Subcutaneous abdominal adipose tissue (tissue), 5 donors: ENCODE data around the gene ITCH.
"Not testable (repeated sequence)": the region's sequence is repeated elsewhere in the genome, so short reads cannot be mapped to it uniquely, and the experiment has no call there.

ENCODE experiments used
- H3K27ac ChIP-seq: one replicate; pipeline ENCODE4 v1.7.0; 2013; ENCODE audit warnings: low read depth, mild to moderate bottlenecking, inconsistent platforms, low read length, moderate library complexity
- H3K27me3 ChIP-seq, 5 donors: one replicate each; pipeline ENCODE4 v1.7.0; 2013; ENCODE audit warnings: low read length in 5 of 5, inconsistent platforms in 1 of 5; ENCODE audit not compliant: control insufficient read depth in 5 of 5, insufficient read depth in 4 of 5
- H3K36me3 ChIP-seq, 5 donors: one replicate each; pipeline ENCODE4 v1.7.0; 2013; ENCODE audit warnings: low read length in 5 of 5; ENCODE audit not compliant: control insufficient read depth in 5 of 5, insufficient read depth in 5 of 5
- H3K4me1 ChIP-seq, 5 donors: one replicate each; pipeline ENCODE4 v1.7.0; 2013; ENCODE audit warnings: low read length in 5 of 5, mild to moderate bottlenecking in 3 of 5, moderate library complexity in 1 of 5; ENCODE audit not compliant: control insufficient read depth in 5 of 5, insufficient read depth in 5 of 5
- H3K4me3 ChIP-seq, 5 donors: one replicate each; pipeline ENCODE4 v1.7.0; 2013; ENCODE audit warnings: low read length in 5 of 5, low read depth in 1 of 5
- H3K9ac ChIP-seq, 5 donors: one replicate each; pipeline ENCODE4 v1.7.0; 2013; ENCODE audit warnings: low read length in 5 of 5, mild to moderate bottlenecking in 4 of 5, moderate library complexity in 3 of 5
- H3K9me3 ChIP-seq, 5 donors: one replicate each; pipeline ENCODE4 v1.7.0; 2013; ENCODE audit warnings: low read length in 5 of 5; ENCODE audit not compliant: control insufficient read depth in 5 of 5
- donor health status: healthy.
- donor health status: healthy.
- donor health status: healthy.
- donor health status: healthy.
- donor health status: healthy.

Gene ITCH

DNA sequence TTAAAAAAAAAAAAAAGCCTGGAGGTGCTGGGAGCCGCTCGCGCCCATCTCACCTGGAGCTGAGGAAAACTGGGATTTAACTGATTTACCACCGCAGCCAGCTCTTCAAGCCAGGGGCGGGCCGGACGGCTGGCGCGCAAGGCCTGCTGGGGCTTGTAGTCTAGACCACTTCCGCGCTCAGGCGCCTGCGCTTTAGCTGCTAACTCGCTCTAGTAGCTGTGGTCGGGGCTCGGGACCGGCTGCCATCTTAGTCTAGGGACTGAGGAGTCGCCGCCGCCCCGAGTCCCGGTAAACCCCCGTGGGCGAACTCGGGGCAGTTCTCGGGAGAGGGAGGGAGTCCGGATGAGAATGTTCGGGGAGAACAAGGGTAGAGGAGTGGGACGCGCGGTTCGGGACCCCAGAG, at the start of gene ITCH:
Gene ITCH (plus strand): TSS at position 212 of the 403 bp plus-strand sequence. CDS start 30,539 bp downstream, outside the sequence.
- H3K27ac ChIP-seq: peak within 1 kb of the TSS; percentile 92
- H3K4me3 ChIP-seq: peak within 1 kb of the TSS; percentile 78 to 92 (median 85)
- H3K9me3 ChIP-seq: no peaks in the 10 kb centered on the region
- peak within 1 kb of the TSS; percentile 57 to 96 (median 91) for H3K9ac ChIP-seq
- no peaks in the 10 kb centered on the region for H3K27me3 ChIP-seq
- H3K36me3 ChIP-seq: no peaks in the 10 kb centered on the region
- H3K4me1 ChIP-seq: peaks cover 0 to 42% (median 38%) of the 10 kb centered on the region in 5 donors

GRCh38 chr20:34315236-34315635, 47.8 kb upstream of the ITCH start:
- Histone ChIP-seq H3K27ac (no peak overlapping the region), H3K4me3 (no peak overlapping the region), H3K27me3 (peaks cover 5 to 16% (median 9%) of the 10 kb centered on the region in 5 donors), H3K36me3 (no peaks in the 10 kb centered on the region), H3K9me3 (no peaks in the 10 kb centered on the region), H3K9ac (no peak overlapping the region), H3K4me1 (peaks cover 0 to 17% (median 15%) of the 10 kb centered on the region in 5 donors)

DNA sequence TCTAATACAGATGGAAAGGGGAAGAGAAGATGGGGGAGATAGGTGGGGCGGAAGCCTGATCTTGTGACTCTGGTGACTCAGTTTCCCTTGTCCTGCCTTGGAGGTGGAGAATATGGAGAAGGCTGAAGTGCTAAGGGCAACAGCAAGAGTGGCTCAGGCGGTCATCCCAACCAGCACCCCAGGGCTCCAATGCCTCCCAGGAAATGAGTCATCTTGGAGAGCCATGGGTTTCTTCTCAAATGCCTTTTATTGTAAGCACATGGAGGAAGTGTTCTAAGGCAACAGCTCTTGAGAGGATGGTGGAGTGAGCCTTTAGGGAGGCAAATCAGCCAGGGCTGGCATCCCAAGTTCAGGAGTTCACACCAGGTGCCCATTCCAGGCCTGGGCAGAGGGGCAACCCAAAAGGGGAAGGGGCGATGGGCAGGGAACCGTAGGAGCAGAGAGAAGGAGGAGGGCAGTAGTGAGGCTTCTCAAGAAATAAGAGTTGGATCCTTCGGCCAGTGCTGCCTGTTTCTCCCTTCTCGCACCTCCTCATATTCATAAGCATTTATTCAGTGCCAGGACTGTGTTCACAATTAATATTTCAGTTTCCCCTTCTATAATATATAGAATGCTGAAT, 46.8 kb upstream of the ITCH start:
- Histone ChIP-seq H3K36me3 (no peaks in the 10 kb centered on the region), H3K27ac (no peak overlapping the region), H3K27me3 (peaks cover 7 to 12% (median 9%) of the 10 kb centered on the region in 5 donors), H3K4me3 (no peak overlapping the region), H3K4me1 (peaks cover 0 to 17% (median 15%) of the 10 kb centered on the region in 5 donors), H3K9ac (no peak overlapping the region), H3K9me3 (no peaks in the 10 kb centered on the region)

- peaks cover 0 to 7% (median 0%) of the 10 kb centered on the region in 5 donors for H3K4me1 ChIP-seq
- H3K27ac ChIP-seq: no peak overlapping the region
- no peaks in the 10 kb centered on the region for H3K9me3 ChIP-seq
- peaks cover 0 to 2% (median 0%) of the 10 kb centered on the region in 5 donors for H3K27me3 ChIP-seq
- H3K9ac ChIP-seq: no peak overlapping the region
- H3K4me3 ChIP-seq: no peak overlapping the region
- H3K36me3 ChIP-seq: no peaks in the 10 kb centered on the region
These were observed 44.2 kb upstream of the ITCH start for GRCh38 chr20:34318609-34319443.

GRCh38 chr20:34320861-34321260, 42.2 kb upstream of the ITCH start:
- no peaks in the 10 kb centered on the region for H3K36me3 ChIP-seq
- H3K27me3 ChIP-seq: peaks cover 0 to 2% (median 0%) of the 10 kb centered on the region in 5 donors
- H3K9ac ChIP-seq: no peak overlapping the region
- no peak overlapping the region for H3K27ac ChIP-seq
- no peak overlapping the region for H3K4me3 ChIP-seq
- peaks cover 0 to 13% (median 0%) of the 10 kb centered on the region in 5 donors for H3K4me1 ChIP-seq
- no peaks in the 10 kb centered on the region for H3K9me3 ChIP-seq

GRCh38 chr20:34322267-34323105, 40.6 kb upstream of the ITCH start:
- Histone ChIP-seq H3K27me3 (peaks cover 0 to 2% (median 0%) of the 10 kb centered on the region in 5 donors), H3K4me3 (no peak overlapping the region), H3K36me3 (no peaks in the 10 kb centered on the region), H3K27ac (no peak overlapping the region), H3K9ac (peak overlapping the region in 1 of 5 donors; percentile 17), H3K9me3 (no peaks in the 10 kb centered on the region), H3K4me1 (peaks cover 0 to 13% (median 0%) of the 10 kb centered on the region in 5 donors)

- no peak overlapping the region for H3K9ac ChIP-seq
These were observed 38.5 kb upstream of the ITCH start for GRCh38 chr20:34324541-34324940.

GRCh38 chr20:34328207-34328606, 34.9 kb upstream of the ITCH start:
- H3K27me3 ChIP-seq, H3K9me3 ChIP-seq, H3K36me3 ChIP-seq, H3K9ac ChIP-seq, H3K4me3 ChIP-seq, H3K27ac ChIP-seq: not testable (repeated sequence)
- peaks cover 0 to 11% (median 0%) of the 10 kb centered on the region in 5 donors for H3K4me1 ChIP-seq

More at GRCh38 chr20:34324541-34324940, 38.5 kb upstream of the ITCH start:
- H3K9me3 ChIP-seq: no peaks in the 10 kb centered on the region
- H3K4me1 ChIP-seq: peaks cover 0 to 13% (median 0%) of the 10 kb centered on the region in 5 donors
- H3K36me3 ChIP-seq: no peaks in the 10 kb centered on the region
- no peak overlapping the region for H3K4me3 ChIP-seq
- peaks cover 0 to 2% (median 0%) of the 10 kb centered on the region in 5 donors for H3K27me3 ChIP-seq
- H3K27ac ChIP-seq: no peak overlapping the region

DNA sequence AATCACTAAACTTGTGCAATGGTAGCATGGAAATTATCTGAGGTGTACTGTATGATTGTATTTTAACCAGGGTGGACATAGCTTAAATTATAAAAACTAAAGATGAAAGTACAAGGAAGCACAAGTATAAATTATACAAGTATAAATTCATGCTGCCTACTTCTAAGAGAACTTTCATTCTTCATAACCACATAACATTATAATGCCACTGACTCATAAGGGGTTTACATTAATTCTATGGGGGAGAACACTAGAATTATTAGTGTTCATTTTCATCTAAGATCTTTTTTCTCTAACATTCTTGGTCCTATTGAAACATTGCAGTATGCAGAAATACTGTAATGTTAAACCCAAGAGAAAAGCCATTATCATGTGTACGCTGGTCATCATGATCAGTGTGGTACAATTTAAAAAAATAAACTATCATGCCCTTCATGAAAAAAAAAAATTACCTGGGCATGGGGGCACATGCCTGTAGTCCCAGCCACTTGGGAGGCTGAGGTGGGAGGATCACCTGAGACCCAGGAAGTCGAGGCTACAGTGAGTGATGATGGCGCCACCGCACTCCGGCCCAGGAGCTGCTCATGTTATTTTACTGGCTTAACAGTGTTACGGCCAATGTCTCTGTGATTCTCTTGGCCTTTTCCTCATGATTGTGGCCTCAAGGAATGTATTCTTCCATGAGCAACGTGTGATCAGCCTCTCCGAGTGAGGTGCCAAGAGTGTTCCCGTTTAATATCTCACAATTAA, 34.0 kb upstream of the ITCH start:
- H3K4me1 ChIP-seq: peaks cover 0 to 6% (median 0%) of the 10 kb centered on the region in 5 donors
- peaks cover 0 to 2% (median 0%) of the 10 kb centered on the region in 5 donors for H3K27me3 ChIP-seq
- no peak overlapping the region for H3K9ac ChIP-seq
- no peaks in the 10 kb centered on the region for H3K9me3 ChIP-seq
- no peaks in the 10 kb centered on the region for H3K36me3 ChIP-seq
- no peak overlapping the region for H3K27ac ChIP-seq
- H3K4me3 ChIP-seq: no peak overlapping the region
